Limb (tissue), 2 donors: ENCODE measurements around the gene LPIN1.

Source experiments
- DNase-seq, 2 donors: peaks; one replicate each; pipeline ENCODE4 v3.0.0-alpha.2; 2016; ENCODE audit errors: extremely low spot score in 2 of 2

Gene LPIN1

DNA sequence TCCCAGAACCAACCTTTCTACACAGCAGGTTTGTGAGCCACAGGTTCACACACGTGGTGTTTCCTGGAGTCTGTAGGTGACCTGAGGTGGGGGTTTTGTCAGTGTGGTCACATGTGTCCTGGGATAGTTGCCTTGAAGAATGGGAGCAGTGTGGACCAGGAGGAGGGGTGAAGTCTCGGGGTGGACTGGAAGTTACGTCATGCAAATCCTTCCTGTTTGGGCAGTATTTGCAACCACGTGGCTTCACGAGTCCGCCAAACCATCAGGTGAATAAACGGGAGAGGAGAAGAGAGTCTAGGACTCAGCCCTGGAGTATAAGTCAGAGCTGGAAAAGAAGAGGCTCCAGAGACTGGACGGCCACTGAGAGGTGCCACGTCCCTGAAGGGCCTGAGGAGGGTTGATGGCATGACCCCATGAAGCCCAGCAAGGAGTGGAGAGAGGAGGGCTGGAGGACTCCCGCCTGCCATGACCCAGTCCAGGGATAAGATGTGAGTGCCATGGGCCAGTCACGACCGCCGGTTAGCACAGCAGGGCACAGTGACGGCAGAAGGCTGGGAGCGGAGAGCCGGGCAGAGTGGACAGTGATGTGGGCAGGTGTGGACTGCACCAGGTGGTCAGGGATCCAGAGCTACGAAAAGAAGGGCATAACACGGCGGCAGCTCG is 16.5 kb downstream of the LPIN1 start:
- no peak for DNase-seq

DNA sequence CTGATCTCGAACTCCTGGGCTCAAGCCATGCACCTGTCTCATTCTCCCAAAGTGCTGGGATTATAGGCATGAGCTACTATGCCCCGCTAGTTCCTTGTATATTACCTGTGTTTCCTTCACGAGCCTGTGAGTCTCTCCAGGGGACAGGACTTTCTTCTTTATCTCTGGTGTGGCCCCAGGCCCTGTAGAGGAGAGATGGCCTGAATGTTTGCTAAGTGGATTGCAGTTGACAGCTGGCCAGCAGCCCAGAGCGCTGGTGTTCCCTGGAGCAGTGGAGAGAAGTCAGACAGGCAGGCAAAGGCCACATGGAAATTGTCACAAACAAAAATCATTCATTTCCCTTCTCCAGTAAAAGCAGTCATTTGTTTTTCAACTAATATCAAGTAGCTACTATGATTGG is 17.9 kb downstream of the LPIN1 start:
- DNase-seq, result no peak

- no peak for DNase-seq
Measured at GRCh38 chr2:11764920-11765319, 18.5 kb downstream of the LPIN1 start.

DNA sequence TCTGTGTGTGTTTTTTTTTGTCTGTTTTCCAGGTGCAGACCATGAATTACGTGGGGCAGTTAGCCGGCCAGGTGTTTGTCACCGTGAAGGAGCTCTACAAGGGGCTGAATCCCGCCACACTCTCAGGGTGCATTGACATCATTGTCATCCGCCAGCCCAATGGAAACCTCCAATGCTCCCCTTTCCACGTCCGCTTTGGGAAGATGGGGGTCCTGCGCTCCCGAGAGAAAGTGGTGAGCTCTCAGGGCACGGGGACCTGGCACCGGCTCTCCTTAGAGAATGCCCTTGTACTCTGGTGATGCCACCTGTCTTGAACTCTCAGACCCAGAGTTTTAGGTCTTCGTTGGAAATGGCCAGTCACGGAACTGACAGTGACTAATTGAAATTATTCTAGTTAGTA is 19.1 kb downstream of the LPIN1 start:
- no peak for DNase-seq

DNA sequence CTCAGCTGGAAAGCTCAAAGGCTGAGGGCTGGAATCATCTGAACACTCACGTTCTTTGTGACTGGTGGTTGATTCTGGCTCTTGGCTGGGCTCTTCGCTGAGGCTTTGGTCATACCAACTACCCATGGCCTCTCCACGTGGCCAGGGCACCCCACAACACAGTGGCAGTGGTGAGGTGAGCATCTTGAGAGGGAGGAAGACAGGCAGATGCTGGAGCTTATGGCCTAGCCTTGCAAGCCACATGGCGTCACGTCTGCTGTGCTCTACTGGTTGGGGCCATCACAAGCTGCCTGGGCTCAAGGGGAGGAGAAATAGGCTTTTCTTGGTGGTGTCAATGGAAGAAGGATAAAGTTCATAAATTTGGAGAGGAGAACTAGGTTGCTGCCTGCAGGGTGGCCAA is 19.6 kb downstream of the LPIN1 start:
- no peak for DNase-seq

GRCh38 chr2:11767779-11768178 is 21.3 kb downstream of the LPIN1 start:
- no peak for DNase-seq

- DNase-seq, result no peak
Measured at GRCh38 chr2:11768946-11769345, 22.5 kb downstream of the LPIN1 start.

- DNase-seq, result no peak
Measured at GRCh38 chr2:11769516-11769915, 23.1 kb downstream of the LPIN1 start.

DNA sequence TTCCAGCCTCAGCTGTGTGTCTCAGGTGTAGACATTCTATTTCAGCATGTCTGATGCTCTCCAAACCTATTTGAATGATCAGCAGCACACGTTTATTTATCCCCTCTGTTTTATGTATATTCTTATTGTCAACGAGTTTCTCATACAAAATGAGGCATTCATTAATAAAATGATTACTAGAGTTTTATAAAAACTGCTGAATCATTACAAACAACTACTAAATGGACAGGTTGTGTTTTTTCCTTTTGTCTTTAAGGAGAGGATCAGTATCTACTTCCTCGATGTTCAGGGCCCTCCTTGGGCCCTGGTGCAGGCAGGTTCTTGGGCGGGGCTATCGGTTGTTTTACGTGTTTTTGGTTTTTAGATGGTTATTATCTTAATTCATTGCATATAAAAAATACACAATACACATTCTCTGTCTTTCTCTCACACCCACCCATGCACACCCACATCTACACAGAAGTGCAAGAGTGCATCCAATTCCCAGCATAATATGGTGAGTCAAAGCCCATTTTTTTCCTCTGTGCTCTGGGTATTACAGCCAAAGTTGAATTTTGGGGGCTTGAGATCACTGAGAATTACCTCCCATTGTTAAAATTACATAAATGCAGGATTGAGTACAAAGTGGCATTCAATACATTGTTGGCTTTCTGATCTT is 24.2 kb downstream of the LPIN1 start:
- DNase-seq, result no peak

GRCh38 chr2:11771971-11772615 is 25.7 kb downstream of the LPIN1 start:
- no peak for DNase-seq

DNA sequence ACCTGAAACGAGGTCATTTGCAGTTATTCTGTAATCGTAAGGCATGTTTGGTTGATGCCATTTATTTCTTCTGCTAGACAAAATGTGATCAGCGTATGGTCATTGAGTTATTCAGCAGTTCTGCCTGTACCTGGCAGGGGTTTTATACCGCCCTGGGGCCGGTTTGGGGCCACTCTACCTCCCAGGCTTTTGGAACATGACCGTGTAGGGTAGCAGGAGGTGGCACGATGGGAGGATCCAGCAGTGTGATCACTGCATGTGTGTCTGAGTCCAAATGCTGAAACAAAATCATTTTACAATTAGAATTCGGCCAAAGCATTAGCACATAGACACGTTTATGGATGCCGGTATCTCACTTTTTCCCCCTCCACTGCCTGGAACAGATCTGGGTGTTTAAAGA is 26.7 kb downstream of the LPIN1 start:
- no peak for DNase-seq

DNA sequence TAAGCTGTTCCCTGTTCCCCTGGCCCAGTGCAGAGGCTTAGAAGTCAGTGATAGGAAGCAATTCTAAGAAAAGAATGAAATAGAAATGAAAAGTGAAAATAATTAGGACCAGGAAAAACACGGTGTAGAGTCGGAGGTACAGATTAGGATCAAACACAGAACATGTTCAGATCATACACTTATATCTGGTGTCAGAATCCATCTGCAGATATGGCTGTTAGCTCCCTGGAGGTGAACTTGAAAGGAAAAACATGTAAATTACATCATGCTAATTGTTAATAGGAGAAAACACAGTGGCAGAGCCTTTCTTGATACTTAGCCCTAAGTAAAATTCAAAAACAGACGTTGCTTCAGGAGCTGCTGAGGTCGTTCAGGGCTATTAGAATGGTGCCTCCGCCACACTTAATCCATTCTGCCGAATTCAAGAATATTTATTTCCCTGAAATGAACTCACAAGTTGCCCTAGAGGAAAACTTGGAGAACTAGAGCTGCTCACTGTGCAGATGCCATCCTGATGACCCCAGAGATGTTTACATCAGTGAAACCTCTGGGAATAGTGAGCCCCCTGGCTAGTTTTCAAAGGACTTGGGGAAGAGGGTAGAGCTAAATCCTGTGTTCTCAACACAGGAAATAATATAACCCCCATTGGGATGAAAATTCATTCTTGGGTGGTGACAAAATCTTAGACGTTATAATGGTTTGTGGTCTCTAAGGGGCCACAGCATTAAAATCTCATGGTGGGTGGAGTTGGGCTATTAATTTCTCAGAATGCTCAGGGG is 27.5 kb downstream of the LPIN1 start:
- no peak for DNase-seq

DNA sequence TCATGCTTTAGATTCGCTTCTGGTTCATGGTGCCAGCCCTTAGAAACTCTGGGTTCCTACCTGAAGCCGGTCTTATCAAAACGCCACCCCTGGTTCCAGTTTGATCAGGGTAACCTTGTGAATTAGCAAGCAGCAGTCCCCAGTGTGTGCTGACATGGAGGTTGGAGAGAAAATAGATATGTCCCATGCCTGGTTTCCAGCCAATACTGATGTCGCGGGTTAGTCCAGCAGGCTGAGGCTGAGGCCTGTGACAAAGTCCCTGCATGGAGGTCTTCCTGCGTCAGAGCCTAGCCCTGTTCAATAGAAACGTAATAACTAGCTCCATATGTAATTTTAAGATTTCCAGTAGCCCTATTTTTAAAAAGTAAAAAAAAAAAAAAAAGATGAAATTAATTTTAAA is 28.2 kb downstream of the LPIN1 start:
- DNase-seq, result no peak

DNA sequence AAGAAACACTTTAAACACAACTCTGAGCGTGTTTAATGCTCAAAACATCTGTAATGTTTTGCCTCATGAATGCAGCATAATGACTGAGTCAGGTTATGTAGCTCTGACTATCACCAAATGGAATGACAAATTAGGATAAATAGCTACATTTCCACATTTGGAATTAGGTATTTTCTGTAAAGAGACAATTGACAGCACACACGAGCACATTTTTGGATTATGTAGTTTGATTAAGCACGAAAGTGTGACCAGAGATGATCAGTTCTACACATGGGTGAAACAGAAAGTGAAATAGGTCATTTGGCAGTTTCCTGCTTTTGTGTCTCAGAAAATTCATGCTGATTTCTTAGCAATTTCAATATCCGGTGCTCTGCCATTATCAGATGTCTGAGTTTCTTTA is 29.0 kb downstream of the LPIN1 start:
- no peak for DNase-seq

GRCh38 chr2:11777066-11777782 is 30.8 kb downstream of the LPIN1 start:
- no peak for DNase-seq

DNA sequence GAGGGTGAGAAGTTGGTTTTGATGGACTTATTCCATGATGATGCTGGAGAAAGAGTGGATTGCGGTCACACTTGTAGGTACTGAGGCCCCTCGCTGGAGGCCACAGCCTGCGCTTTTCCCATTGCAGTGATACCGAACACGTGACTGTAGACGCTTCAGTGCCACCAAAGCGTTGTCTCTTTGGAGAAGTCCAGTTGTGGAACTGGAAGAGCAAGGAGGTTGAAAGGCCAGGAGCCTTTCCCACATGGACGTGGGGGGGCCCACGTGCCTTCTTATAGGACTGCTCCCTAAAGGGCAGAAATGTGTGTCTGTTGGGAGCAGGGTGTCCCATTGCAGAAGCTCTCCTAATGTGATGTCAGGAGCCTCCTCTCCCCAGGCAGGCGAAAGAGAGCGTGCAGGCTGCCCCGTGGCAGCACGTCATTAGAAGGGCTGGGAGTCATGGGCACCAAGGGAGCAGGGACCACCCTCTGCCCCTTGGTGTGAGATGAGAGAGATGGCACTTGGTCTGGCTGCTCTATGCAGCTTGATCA is 31.5 kb downstream of the LPIN1 start:
- no peak for DNase-seq

DNA sequence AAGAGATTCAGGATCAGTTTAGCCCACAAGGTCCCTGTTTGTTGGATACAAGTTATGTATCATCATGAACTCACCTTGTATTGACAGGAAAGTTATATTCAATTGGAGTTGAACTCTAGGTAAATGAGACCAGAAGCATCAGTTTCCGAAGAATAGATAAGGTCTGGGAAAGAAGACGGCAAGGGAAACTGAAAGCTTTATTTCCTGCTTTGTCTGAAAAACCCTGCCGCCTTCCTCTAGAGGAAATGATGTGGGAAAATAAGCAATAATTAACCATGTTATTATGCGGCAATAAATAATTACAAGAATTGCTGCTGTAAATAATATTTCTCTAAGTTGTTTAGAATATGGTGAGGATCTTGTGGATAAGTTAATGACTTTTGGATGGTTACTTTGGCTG is 32.0 kb downstream of the LPIN1 start:
- no peak for DNase-seq

- peak; percentile 54 to 87 for DNase-seq
Measured at GRCh38 chr2:11778923-11779757, 32.7 kb downstream of the LPIN1 start.

DNA sequence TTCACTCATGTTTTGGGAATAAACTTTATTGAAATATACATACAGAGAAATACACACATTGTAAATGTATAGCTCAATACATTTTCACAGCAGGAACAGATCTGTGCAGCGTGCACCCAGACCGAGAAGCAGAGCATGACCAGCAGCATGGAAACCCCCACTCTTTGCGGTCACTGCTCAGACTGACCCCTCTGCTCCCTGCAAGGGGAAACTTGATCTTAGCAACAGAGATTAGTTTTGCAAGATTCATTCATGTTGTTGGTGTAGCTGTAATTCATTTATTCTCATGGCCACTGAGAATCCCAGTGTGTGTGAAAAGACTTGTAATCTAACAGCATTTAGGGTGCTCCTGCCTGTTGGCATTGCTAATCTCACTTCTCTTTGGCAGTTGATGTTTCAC is 35.2 kb downstream of the LPIN1 start:
- DNase-seq, result no peak

DNA sequence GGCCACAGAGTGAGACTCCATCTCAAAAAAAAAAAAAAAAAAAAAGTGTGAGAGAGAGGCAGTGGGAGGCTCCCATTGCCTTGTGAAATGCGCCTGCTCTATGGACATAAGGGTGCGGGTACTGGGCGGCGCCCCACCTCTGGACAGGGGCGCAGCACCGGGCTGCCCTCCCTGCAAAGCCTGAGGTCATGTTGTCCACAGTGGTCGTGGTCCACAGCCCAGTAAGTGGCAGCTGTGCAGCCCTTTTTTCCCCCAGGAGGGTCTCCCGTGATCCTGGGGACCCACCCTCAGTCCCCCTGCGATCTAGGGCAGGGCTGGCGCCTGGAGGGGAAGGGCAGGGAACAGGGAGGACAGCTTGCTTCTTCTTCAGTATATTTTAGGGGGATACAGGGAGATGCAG is 37.8 kb downstream of the LPIN1 start:
- no peak for DNase-seq
